ENCODE results near the gene FAT1. TPM values are rescaled to one million over a fixed set of nuclear protein-coding genes. Genes with fewer than 3 reads are reported as not detected.
"Not testable (repeated sequence)": the region's sequence is repeated elsewhere in the genome, so short reads cannot be mapped to it uniquely, and the experiment has no call there.

Gene FAT1
- total and polyA plus RNA-seq, 2 donors (not counting 1 experiment from before 2014, with no cell fraction given): 0.07 to 0.15 TPM

GRCh38 chr4:186762361-186762760, 38.7 kb upstream of the FAT1 start:
- Mint-ChIP-seq H3K27ac (no peak overlapping the region), H3K9me3 (ENCODE audit: insufficient read depth) (peaks cover 9% of the 10 kb centered on the region), H3K4me1 (no peaks in the 10 kb centered on the region), H3K27me3 (no peaks in the 10 kb centered on the region), H3K4me3 (no peak overlapping the region)
- H4K20me1 ChIP-seq (ENCODE audit: control insufficient read depth, insufficient read depth, low read length, poor library complexity, severe bottlenecking): no peaks in the 10 kb centered on the region
- H3K36me3 ChIP-seq (replicated peaks in 1 of 2; ENCODE audit: control extremely low read depth in 1 of 2, control insufficient read depth in 1 of 2, extremely low read depth in 1 of 2, insufficient read depth in 2 of 2, low read length in 1 of 2): no peaks in the 10 kb centered on the region
- WGBS (ENCODE audit: insufficient coverage): 100% methylated on average over 1 of the region's 2 CpGs
- no peaks in the 10 kb centered on the region for H3K27me3 ChIP-seq (replicated peaks in 1 of 4; ENCODE audit: control extremely low read depth in 1 of 4, control insufficient read depth in 3 of 4, insufficient read depth in 4 of 4, low read length in 3 of 4)
- no peak overlapping the region for H3K27ac ChIP-seq (ENCODE audit: low read length in 2 of 2)
- DNase-seq (no peak), ATAC-seq (ENCODE audit: low read depth) (no peak)
- H3K4me1 ChIP-seq (ENCODE audit: control insufficient read depth in 2 of 2, insufficient read depth in 2 of 2, low read length in 2 of 2): no peaks in the 10 kb centered on the region
- peaks cover 0 to 28% (median 0%) of the 10 kb centered on the region in 3 donors for H3K9me3 ChIP-seq (ENCODE audit: control extremely low read depth in 1 of 3, control insufficient read depth in 2 of 3, insufficient read depth in 1 of 3, low read length in 2 of 3)
- ChIA-PET POLR2A (no interaction called here), CTCF (no interaction called here)
- intact Hi-C loops (cut with micrococcal nuclease): no loop called here
- no peak overlapping the region for H2AFZ ChIP-seq (ENCODE audit: insufficient read depth, low read depth, low read length, poor library complexity, severe bottlenecking)
- H3K79me2 ChIP-seq (ENCODE audit: control insufficient read depth, insufficient read depth, low read length): no peaks in the 10 kb centered on the region
- H3K4me2 ChIP-seq (replicated peaks; ENCODE audit: low read depth, low read length, poor library complexity, severe bottlenecking): no peak overlapping the region
- H3K9ac ChIP-seq (ENCODE audit: low read length): no peak overlapping the region
- TF ChIP-seq EZH2 (IDR thresholded peaks at IDR 0.05; ENCODE audit: borderline replicate concordance, insufficient read depth, low read depth, low read length, poor library complexity, severe bottlenecking): no peak
- TF ChIP-seq CTCF (IDR thresholded peaks at IDR 0.05): no peak
- no peak overlapping the region for H3K4me3 ChIP-seq (ENCODE audit: control extremely low read depth in 1 of 5, extremely low read depth in 1 of 5, insufficient read depth in 1 of 5, low read depth in 2 of 5, low read length in 4 of 5)

DNA sequence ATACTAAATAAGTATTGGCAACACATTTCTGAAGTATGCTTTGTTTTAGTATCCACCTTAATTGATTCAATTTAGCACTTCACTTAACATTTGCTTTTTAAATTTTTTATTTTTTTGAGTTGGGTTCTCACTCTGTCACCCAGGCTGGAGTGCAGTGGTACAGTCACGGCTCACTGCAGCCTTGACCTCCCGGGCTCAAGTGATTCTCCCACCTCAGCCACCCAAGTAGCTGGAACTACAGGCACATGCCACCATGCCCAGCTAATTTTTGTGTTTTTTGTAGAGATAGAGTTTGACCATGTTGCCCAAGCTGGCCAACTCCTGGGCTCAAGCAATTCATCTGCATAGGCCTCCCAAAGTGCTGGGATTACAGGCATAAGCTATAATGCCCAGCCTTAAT, 38.3 kb upstream of the FAT1 start:
- H3K27ac Mint-ChIP-seq; intact Hi-C loops (cut with micrococcal nuclease): not testable (repeated sequence)

More for the DNA sequence above, 38.3 kb upstream of the FAT1 start:
- CTCF ChIA-PET; H3K27me3 Mint-ChIP-seq; POLR2A ChIA-PET; H3K79me2 ChIP-seq (ENCODE audit: control insufficient read depth, insufficient read depth, low read length); H3K4me1 ChIP-seq (ENCODE audit: control insufficient read depth in 2 of 2, insufficient read depth in 2 of 2, low read length in 2 of 2); H3K27ac ChIP-seq (ENCODE audit: low read length in 2 of 2); DNase-seq; H3K4me3 Mint-ChIP-seq; H3K4me1 Mint-ChIP-seq; ATAC-seq (ENCODE audit: low read depth); H3K4me3 ChIP-seq (ENCODE audit: control extremely low read depth in 1 of 5, extremely low read depth in 1 of 5, insufficient read depth in 1 of 5, low read depth in 2 of 5, low read length in 4 of 5); H3K36me3 ChIP-seq (replicated peaks in 1 of 2; ENCODE audit: control extremely low read depth in 1 of 2, control insufficient read depth in 1 of 2, extremely low read depth in 1 of 2, insufficient read depth in 2 of 2, low read length in 1 of 2); H3K4me2 ChIP-seq (replicated peaks; ENCODE audit: low read depth, low read length, poor library complexity, severe bottlenecking); H2AFZ ChIP-seq (ENCODE audit: insufficient read depth, low read depth, low read length, poor library complexity, severe bottlenecking); H3K27me3 ChIP-seq (replicated peaks in 1 of 4; ENCODE audit: control extremely low read depth in 1 of 4, control insufficient read depth in 3 of 4, insufficient read depth in 4 of 4, low read length in 3 of 4); H3K9ac ChIP-seq (ENCODE audit: low read length); H4K20me1 ChIP-seq (ENCODE audit: control insufficient read depth, insufficient read depth, low read length, poor library complexity, severe bottlenecking): not testable (repeated sequence)
- no CpG with 5 or more reads among the region's 2 CpGs for WGBS (ENCODE audit: insufficient coverage)
- peaks cover 0 to 25% (median 0%) of the 10 kb centered on the region in 3 donors for H3K9me3 ChIP-seq (ENCODE audit: control extremely low read depth in 1 of 3, control insufficient read depth in 2 of 3, insufficient read depth in 1 of 3, low read length in 2 of 3)
- peaks cover 13% of the 10 kb centered on the region for H3K9me3 Mint-ChIP-seq (ENCODE audit: insufficient read depth)
